Left colon (tissue), 2 donors: Measurements from ENCODE around the gene TNFRSF6B. TPM values are rescaled to one million over a fixed set of nuclear protein-coding genes. Genes with fewer than 3 reads are reported as not detected.
"Not testable (repeated sequence)": the region's sequence is repeated elsewhere in the genome, so short reads cannot be mapped to it uniquely, and the experiment has no call there.

Source experiments
- ATAC-seq: fragments of 200-7000 bp; cut with Tn5 transposase; one replicate; pipeline ENCODE4 v1.9.1; 2020; ENCODE audit warnings: mild to moderate bottlenecking, moderate library complexity
- DNase-seq, 2 donors: peaks; one replicate each; pipeline ENCODE4 v3.0.0-alpha.2; 2020
- intact Hi-C, 2 donors: fragments of 100-400 bp; cut with DNase I in 1 of 2; cut with micrococcal nuclease in 1 of 2; formaldehyde crosslinking; loops; one replicate each; pipeline versions ENCODE4 v1.11.2 to v1.14.0; 2022; cut with DNase I, micrococcal nuclease
- total RNA-seq, 2 donors: library from RNA; stranded (reverse); fragmentation: NEBNext Ultra II Directional; extraction: Animal tissue kit (Norgen Biotek cat#: 25700); gene quantifications; one replicate each; pipeline ENCODE4 v1.2.1, GENCODE V29; 2021
- donor health status: DM: no; HTN: no; CAD: no.
- donor health status: DM: yes; HTN: yes; CAD: no.

The TNFRSF6B gene
- total RNA-seq, 2 donors from 2014 or later: 8.9 TPM; not detected in 1

DNA sequence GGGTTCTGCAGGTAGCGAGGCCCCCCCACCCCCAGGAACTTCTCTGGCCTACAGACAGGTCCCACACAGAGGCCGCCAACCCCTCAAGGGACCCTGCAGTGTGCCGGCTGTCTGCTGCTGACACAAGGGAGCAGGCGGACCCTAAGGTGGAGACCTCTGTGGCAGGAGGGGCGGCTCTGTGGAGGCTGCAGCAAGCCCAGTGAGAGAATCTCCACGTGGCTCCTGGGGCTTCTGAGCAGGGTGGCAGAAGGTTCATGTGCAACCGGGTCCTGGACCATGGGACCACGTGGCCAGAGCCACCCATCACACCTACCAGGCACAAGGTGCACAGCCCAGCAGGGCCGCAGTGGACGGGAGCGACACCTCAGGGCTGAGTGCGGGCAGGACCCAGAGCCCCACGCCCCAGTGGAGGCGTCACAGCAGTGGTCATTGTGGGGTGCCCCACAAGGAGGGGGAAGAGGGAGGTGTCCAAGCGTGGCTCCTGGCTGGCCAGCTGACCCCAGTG lies 7.1 kb downstream of the TNFRSF6B start:
- DNase-seq (no peak), ATAC-seq (no peak)
- intact Hi-C loops: no loop called here

DNA sequence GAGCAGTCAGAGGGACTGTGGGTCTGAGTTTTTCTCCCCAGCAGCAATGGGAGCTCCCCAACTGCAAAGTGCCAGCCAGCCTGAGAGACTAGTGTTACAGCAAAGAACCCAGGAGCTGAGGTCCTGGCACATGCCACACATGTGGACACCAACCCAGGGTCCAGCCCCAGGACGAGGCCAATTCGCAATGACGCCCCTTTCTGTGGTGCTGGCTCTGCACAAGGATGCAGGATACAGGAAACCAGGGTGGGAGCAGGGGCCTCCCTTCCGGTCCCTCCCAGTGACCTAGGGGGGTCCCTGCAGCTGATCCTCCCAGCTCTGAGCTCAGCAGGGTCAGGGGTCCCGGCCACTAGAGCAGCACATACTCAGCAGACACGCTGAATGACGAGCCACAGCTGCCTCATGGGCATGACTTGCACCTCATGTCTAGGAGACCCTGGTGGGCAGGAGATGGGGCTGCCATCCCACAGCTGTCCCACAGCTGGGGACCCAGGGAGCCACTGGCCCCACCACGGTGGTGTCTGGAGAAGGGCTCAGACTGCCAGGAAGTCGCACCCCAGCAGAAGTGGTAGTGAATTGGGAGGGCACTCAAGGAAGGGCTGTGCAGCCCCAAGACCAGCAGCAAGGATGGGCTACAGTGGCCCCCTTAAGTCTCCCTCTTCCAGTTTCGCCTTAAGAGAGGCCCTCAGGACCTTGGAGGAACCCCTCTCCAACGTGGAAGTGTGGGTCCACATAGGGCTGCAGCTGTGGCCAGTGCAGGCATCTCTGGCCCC lies 7.7 kb downstream of the TNFRSF6B start:
- intact Hi-C loops: no loop called here
- DNase-seq (no peak), ATAC-seq (no peak)

DNA sequence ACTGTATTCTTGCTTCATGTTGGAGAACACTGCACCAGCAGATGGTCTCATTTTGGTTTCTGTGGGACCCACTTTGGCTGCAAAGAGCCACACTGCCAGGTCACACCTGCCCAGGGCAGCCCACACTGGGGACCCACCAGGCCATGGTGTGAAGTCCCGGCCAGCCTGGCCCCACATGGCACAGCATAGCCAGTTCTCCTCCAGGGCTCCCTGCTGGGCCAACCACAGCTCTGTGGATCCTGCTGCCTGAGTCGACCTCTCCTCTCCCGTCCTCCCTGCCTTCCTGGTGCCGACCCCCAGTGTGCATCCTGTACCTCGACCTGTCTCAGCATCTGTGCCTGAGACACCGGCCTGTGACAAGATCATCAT lies 8.3 kb downstream of the TNFRSF6B start:
- no peak for DNase-seq
- ATAC-seq: no peak
- intact Hi-C loops: no loop called here

DNA sequence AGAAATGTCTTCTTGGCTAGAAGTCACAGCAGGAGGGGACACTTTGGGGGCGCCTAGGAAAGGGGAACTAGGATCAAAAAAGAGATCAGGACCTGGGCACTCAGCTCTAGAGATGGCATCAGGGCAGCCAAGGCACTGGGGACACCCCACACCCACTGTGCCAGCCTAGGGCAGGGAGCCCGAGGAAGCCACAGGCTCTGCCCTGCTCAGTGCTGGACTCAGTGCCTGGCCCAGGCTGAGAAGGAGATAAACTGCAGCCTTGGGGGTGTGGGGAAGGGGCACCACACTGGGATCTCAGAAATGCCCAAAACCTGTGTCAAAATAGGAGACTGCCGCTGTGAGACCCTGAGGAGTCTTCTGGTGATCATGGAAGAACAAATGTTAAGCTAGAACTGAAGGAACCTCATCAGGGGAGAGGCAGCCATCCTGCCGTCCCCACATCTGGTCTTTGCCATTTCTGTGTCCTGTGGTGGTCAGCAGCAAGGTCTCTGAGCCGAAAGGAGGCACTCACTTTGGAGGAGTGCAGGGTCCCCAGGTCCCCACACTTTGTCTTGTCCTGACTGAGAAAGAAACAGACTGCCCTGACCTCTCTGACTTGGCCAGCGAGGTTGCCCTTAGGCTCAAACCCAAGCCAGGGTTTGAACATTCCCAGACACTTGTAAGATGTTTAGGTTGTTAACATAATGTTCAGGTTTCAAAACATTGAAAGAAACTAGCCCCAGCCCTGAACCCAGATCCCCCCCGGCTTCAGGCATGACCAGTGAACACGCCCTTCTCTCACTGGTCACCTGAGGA lies 9.0 kb downstream of the TNFRSF6B start:
- intact Hi-C loops: no loop called here
- DNase-seq: no peak
- ATAC-seq: no peak

DNA sequence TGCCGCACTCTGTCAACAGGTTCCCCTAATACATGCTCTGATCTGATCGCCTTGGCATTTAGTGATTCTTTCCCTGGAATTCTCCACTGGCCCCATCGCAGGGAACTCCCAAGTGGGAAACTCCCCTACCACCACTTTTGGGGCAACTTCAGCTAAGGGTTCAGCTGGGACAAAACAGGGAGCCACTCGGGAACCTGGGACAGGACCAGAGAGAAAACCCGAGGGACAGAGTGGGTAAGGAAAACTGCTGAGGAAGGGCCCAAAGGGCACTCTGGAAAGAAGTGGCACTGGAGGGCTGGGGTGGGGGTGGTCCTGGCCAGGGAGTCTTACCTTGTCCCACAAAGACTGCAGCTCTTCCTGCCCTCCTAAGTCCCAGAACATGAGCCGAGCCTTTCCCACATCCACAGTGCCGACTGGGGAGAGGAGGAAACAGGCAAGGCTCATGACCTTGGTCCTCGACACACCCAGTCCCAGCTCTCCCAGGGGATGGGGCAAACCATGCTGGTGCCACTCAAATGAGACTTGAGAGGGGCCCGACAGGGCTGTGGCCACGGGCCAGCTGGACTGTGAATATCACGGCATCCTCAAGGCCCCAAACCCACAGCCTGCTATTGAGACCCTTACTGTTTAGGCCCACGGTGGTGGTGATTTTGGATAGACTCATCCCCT lies 9.7 kb downstream of the TNFRSF6B start:
- intact Hi-C loops: no loop called here
- peak; percentile 38 for ATAC-seq
- peak in 1 of 2 donors; percentile 39 for DNase-seq

DNA sequence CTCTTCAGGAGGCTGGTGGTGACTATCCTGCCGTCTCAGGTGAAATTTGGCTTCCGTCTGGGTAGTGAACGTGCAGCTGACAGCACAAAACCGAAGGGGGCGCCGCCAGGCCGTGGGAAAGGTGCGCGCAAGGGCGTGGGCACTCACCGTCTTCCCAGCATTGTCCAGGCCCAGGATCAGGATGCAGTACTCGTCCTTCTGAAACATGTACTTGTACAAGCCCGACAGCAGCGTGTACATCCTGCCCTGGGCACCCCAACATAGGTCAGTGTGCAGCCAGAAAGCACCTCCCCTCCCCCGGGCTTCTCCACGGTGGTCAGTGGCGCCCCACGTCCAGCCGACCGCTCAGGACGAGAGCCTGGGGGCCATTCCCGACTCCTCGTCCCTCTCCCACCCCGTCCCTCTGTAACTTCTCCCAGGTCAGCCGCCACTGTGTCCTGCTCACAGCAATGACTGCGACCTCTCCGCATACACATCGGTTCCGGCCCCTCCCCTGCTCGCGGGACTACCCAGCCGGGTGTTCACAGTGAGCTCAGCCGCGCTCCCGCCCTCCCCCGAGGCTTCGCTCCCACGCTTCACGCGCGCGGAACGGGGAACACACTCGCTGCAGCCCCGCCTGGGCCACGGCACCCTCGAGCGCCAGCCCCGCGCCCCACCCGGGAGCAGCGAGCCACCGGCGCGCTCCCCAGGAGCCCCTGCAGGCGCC lies 10.6 kb downstream of the TNFRSF6B start:
- intact Hi-C loops: no loop called here
- ATAC-seq (peak; percentile 60), DNase-seq (peak; percentile 67 to 77)

DNA sequence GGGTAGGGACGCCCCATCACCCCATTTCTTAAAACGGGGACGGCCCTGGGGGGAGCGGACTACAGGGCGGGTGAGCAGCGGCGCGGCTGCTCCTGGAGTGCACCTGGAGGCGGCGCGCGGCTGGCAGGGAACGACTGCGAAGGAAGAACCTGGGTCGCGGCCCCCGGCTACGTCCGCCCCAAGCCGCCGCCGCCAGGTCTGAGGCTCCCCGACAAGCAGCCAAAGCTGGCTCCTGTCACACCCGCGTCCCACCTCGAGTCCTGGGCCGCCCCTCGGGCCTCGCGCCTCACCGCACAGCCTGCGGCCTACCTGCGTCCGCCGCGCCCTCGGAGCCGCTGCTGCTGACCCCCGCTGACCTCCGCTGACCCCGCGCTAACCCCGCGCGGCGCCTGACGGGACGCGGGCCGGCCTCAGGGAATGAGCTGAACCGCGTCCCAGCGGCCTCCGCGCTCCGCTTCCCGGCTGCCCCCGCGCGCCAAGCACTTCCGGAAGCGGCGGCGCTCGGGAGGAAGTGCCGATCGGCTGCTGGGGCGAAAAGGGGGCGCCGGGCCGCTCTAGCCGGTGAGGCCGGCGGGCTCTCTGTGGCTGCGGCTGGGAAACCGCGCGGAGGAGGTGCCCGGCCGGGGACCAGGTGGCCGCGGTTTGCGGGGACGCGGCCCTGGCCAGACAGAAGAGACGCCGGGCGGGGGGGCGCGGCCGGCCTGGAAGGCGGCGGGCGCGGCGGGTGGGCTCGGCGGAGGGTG lies 11.3 kb downstream of the TNFRSF6B start, which contains the start of the genes ARFRP1 and ZGPAT:
ARFRP1 (minus strand) TSS at position 419 of the 743 bp plus-strand sequence. CDS start 885 bp downstream, outside the sequence.
ZGPAT (plus strand) TSS at position 482 of the 743 bp plus-strand sequence. CDS start 542 bp downstream, outside the sequence.
- DNase-seq (peak; percentile 89 to 91), ATAC-seq (peak; percentile 88)
- intact Hi-C loops: no loop called here

DNA sequence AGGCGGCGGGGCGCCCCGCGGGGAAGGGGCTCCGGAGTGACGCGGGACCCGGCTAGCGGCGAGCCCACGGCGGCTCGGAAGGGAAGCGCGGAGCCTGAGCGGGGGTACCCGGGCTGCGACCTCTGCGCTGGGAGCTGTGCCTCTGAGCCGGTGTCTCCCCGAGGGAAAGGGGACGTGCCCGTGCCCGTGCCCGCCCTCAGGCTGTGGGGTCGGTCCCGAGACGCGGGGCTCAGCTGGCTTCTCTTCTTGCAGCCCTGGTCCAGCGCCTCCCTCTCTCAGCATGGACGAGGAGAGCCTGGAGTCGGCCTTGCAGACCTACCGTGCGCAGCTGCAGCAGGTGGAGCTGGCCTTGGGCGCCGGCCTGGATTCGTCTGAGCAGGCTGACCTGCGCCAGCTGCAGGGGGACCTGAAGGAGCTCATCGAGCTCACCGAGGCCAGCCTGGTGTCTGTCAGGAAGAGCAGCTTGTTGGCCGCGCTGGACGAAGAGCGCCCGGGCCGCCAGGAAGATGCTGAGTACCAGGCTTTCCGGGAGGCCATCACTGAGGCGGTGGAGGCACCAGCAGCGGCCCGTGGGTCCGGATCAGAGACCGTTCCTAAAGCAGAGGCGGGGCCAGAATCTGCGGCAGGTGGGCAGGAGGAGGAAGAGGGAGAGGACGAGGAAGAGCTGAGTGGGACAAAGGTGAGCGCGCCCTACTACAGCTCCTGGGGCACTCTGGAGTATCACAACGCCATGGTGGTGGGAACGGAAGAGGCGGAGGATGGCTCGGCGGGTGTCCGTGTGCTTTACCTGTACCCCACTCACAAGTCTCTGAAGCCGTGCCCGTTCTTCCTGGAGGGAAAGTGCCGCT lies 12.1 kb downstream of the TNFRSF6B start:
- ATAC-seq (peak; percentile 2), DNase-seq (peak in 1 of 2 donors; percentile 28)
- intact Hi-C loops: no loop called here

DNA sequence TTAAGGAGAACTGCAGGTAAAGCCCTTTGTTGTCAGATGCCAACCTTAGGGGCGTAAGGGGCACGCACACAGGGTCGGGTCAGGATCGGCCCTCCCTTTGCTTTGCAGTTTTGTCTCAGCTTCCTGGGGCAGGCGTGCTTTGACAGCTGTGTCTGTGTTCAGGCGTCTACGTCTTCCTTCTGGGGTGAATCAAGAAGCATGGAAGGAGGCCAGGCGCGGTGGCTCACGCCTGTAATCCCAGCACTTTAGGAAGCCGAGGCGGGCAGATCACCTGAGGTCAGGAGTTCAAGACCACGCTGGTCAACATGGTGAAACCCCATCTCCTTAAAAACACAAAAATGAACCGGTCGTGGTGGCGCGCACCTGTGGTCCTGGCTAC lies 12.7 kb downstream of the TNFRSF6B start:
- intact Hi-C loops: no loop called here
- ATAC-seq: no peak
- no peak for DNase-seq

DNA sequence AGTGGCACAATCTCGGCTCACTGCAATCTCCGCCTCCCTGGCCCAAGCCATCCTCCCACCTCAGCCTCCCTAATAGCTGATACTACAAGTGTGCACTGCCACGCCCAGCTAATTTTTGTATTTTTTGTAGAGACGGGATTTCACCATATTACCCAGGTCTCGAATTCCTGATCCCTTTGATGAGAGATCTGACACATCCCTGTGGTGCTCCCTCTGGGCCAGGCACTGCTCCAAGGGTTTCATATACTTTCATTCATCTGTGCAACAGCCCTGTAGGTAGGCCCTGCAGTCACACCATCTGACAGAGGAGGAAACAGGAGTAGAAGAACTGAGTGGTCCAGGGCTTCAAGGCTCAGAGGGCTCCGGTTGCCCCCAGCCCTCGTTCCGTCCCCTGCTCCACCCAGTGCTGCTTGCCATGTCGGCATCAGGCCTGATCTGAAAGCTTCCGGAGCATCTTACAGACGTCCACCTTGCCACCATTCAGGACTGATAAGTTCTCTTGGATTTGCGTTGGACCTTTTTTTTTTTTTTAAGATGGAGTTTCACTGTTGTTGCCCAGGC lies 14.7 kb downstream of the TNFRSF6B start:
- no peak for DNase-seq
- no peak for ATAC-seq
- intact Hi-C loops: no loop called here

DNA sequence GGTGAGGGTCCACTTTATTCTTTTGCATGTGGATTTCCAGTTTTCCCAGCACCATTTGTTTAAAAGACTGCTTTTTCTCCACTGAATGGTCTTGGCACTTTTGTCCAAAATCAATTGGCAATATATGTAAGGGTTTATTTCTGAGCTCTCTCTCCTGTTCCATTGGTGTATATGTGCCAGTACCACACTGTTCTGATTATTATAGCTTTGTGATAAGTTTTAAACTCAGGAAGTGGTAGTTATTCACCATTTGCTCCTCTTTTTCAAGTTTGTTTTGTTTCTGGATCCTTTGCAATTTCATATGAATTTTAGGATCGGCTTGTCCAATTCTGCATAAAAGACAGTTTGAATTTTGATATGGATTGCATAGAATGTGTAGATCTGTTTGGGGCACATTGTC lies 15.7 kb downstream of the TNFRSF6B start:
- intact Hi-C loops: no loop called here
- ATAC-seq (no peak), DNase-seq (no peak)

DNA sequence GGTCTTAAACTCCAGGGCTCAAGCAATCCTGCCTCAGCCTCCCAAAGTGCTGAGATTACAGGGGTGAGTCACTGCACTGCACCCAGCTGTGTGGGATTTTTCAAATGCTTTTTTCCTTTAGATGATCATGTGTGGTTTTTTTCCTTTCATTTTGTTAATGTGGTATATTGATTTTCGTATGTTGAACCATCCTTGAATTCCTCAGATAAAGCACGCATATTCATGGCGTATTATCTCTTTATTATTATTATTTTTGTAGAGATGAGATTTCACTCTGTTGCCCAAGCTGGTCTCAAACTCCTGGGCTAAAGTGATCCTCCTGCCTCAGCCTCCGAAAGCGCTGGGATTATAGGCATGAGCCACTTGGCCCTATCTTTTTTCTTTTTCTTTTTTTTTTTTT lies 18.4 kb downstream of the TNFRSF6B start:
- ATAC-seq (no peak), DNase-seq (no peak)
- intact Hi-C loops: no loop called here

DNA sequence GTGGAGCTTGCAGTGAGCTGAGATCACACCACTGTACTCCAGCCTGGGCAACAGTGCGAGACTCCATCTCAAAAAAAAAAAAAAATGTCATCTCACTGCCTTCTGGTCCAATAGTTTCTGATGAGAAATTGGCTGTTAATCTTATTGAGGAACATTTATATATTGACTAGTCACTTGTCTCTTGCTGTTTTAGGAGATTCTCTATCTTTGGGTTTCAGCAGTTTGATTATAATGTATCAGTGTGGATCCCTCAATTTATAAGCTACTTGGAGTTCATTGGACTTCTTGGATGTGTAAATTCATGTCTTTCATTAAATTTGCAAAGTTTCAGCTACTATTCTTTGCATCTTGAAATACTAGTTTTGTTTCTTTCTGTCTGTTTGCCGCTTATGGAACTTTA lies 22.5 kb downstream of the TNFRSF6B start:
- ATAC-seq: no peak
- DNase-seq: no peak
- intact Hi-C loops: no loop called here

DNA sequence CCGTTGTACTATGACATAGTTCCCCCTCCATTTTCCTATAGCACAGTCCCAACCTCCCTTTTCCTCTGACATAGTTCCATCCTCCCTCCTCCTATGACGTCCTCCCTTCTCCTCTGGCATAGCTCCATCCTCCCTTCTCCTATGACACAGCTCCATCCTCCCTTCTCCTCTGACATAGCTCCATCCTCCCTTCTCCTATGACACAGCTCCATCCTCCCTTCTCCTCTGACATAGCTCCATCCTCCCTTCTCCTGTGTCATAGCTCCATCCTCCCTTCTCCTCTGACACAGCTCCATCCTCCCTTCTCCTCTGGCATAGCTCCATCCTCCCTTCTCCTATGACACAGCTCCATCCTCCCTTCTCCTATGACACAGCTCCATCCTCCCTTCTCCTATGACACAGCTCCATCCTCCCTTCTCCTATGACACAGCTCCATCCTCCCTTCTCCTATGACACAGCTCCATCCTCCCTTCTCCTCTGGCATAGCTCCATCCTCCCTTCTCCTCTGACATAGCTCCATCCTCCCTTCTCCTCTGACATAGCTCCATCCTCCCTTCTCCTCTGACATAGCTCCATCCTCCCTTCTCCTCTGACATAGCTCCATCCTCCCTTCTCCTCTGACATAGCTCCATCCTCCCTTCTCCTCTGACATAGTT lies 26.6 kb downstream of the TNFRSF6B start:
- intact Hi-C loops, ATAC-seq, DNase-seq: not testable (repeated sequence)

DNA sequence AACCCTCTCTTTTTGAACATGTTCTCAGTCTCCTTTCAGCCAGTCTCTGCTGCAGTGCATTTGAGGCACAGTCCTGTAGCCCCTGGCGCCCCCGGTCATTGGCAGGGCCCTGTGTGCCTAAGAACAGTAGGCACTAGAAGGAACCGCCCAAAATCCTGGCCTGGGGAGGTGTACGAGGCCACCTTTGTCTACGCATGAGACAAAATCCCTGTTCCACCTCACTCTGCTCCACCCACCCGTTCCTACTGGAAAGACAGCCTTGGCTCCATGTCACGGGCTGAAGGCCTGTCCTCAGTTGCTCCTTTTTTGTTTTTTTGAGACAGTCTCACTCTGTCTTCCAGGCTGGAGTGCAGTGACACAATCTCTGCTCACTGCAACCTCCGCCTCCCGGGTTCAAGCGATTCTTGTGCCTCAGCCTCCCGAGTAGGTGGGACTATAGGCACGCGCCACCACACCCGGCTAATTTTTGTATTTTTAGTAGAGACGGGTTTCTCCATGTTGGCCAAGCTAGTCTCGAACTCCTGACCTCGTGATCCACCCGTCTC lies 33.8 kb downstream of the TNFRSF6B start:
- DNase-seq, intact Hi-C loops, ATAC-seq: not testable (repeated sequence)

DNA sequence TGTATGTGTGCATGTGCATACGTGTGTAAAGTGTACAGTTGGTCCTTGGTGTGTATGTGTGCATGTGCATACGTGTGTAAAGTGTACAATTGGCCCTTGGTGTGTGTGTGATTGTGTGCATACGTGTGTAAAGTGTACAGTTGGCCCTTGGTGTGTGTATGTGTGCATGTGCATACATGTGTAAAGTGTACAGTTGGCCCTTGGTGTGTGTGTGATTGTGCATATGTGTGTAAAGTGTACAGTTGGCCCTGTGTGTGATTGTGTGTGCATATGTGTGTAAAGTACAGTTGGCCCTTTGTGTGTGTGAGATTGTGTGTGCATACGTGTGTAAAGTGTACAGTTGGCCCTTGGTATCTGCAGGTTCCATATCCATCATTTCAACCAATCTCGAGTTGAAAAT lies 35.0 kb downstream of the TNFRSF6B start:
- DNase-seq (no peak), ATAC-seq (no peak)
- intact Hi-C loops: no loop called here
